ENCODE results near the gene TFDP2. TPM values are rescaled to one million over a fixed set of nuclear protein-coding genes. Genes with fewer than 3 reads are reported as not detected.

Gene TFDP2
- total and polyA plus RNA-seq, 12 donors: 11.0 to 77.8 (median 54.3) TPM

- TF ChIP-seq CTCF (IDR thresholded peaks at IDR 0.05): no peak
- DNase-seq (no peak), ATAC-seq (no peak)
- H3K36me3 ChIP-seq: no peaks in the 10 kb centered on the region
- no peak overlapping the region for H3K27ac ChIP-seq
- H3K4me3 ChIP-seq: no peak overlapping the region
- no peaks in the 10 kb centered on the region for H3K27me3 ChIP-seq
- H3K4me1 ChIP-seq: peaks cover 0 to 2% (median 0%) of the 10 kb centered on the region in 9 donors
- no peaks in the 10 kb centered on the region for H3K9me3 ChIP-seq
- 96 to 100% methylated on average over 1 of the region's 1 CpG for WGBS, 2 donors
- intact Hi-C loops (cut with DNase I): no loop called here
Measured at GRCh38 chr3:142112601-142113000, 36.7 kb downstream of the TFDP2 start.

DNA sequence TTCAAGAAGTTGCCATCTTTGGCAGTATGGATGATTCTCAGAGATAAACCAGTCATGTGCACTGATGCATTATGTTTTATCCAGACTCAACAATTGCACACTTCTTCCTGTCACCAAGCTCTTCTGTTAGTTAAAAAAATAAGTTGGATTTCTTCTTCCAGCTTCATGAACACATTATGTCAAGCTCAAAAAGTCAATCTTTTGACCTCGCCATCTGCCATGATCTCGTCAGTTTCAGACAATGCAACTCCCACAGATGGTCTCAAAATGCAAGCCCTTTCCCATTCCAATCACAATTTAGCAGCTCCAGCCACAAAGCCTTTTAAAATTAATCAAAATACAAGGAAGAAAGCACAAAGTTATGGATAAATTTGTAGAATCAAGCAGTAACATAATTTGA lies 42.8 kb downstream of the TFDP2 start:
- 33 to 65% methylated on average over 2 of the region's 2 CpGs for WGBS, 2 donors
- no peaks in the 10 kb centered on the region for H3K9me3 ChIP-seq
- ATAC-seq (no peak), DNase-seq (no peak)
- no peaks in the 10 kb centered on the region for H3K4me1 ChIP-seq
- no peak overlapping the region for H3K4me3 ChIP-seq
- H3K36me3 ChIP-seq: no peaks in the 10 kb centered on the region
- no peak overlapping the region for H3K27ac ChIP-seq
- no peak for TF ChIP-seq CTCF (IDR thresholded peaks at IDR 0.05)
- H3K27me3 ChIP-seq: no peaks in the 10 kb centered on the region
- intact Hi-C loops (cut with DNase I): no loop called here

- Histone ChIP-seq H3K4me1 (no peaks in the 10 kb centered on the region), H3K27ac (no peak overlapping the region), H3K27me3 (no peaks in the 10 kb centered on the region), H3K4me3 (no peak overlapping the region), H3K36me3 (no peaks in the 10 kb centered on the region), H3K9me3 (no peaks in the 10 kb centered on the region)
- WGBS, 2 donors: 85% methylated on average over 1 of the region's 1 CpG
- intact Hi-C loops (cut with DNase I): no loop called here
- no peak for DNase-seq
- no peak for TF ChIP-seq CTCF (IDR thresholded peaks at IDR 0.05)
- no peak for ATAC-seq
Measured at GRCh38 chr3:142105991-142106390, 43.4 kb downstream of the TFDP2 start.

- 94 to 98% methylated on average over 3 of the region's 3 CpGs for WGBS, 2 donors
- Histone ChIP-seq H3K4me3 (no peak overlapping the region), H3K9me3 (no peaks in the 10 kb centered on the region), H3K27ac (no peak overlapping the region), H3K27me3 (no peaks in the 10 kb centered on the region), H3K36me3 (no peaks in the 10 kb centered on the region), H3K4me1 (no peaks in the 10 kb centered on the region)
- no peak for DNase-seq
- no peak for ATAC-seq
- intact Hi-C loops (cut with DNase I): no loop called here
- no peak for TF ChIP-seq CTCF (IDR thresholded peaks at IDR 0.05)
Measured at GRCh38 chr3:142104763-142105162, 44.6 kb downstream of the TFDP2 start.

DNA sequence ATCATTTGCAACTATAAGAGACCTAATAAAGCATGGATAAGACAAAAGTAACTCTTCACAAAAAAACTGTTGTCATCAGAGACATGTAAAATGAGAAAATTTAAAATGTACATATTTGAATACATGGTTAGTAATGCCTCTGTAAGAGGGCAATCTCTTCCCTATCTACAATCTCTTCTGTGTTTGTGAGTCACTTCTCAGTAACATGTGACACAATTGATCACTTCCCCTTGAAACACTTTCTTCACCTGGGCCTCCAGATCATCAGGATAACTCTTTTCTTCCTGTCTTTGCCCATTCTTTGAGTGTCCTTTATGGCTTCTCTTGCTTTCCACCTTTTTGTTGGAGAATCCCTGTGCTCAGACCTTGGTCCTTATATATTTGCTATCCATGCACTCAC lies 50.4 kb downstream of the TFDP2 start:
- ATAC-seq (no peak), DNase-seq (no peak)
- H3K36me3 ChIP-seq: no peaks in the 10 kb centered on the region
- intact Hi-C loops (cut with DNase I): no loop called here
- H3K4me3 ChIP-seq: no peak overlapping the region
- no peaks in the 10 kb centered on the region for H3K4me1 ChIP-seq
- no peak for TF ChIP-seq CTCF (IDR thresholded peaks at IDR 0.05)
- no peak overlapping the region for H3K27ac ChIP-seq
- no peaks in the 10 kb centered on the region for H3K9me3 ChIP-seq
- no peaks in the 10 kb centered on the region for H3K27me3 ChIP-seq
